Frontal cortex (tissue), 1 donor: ENCODE results near the gene IL36B. TPM values are rescaled to one million over a fixed set of nuclear protein-coding genes. Genes with fewer than 3 reads are reported as not detected.

Experiments used
- small RNA-seq: library from RNA; depleted of rRNA; stranded (forward); fragments of <200 nt; gene quantifications from one replicate; pipeline ENCODE3, GENCODE V24; 2014
- total RNA-seq: library from RNA; depleted of rRNA; stranded (reverse); fragments of >200 nt; gene quantifications from one replicate; pipeline ENCODE4 v1.2.3, GENCODE V29; 2014

Gene IL36B
- total RNA-seq, 1 donor from 2014 or later = not detected

Small RNAs within 50 kb of the gene (small RNA-seq; reads per million reads assigned to genes)
- gene HMGN2P23 (not detected), gene RNU6-1180P (not detected)

Other genes starting within 250 kb of the IL36B start
- gene IL1B, start 216.1 kb downstream of the IL36B start, total RNA-seq = 0.41 TPM
- gene IL37, start 141.7 kb downstream of the IL36B start, total RNA-seq = not detected
- gene IL36G, start 74.9 kb downstream of the IL36B start, total RNA-seq = under 0.01 TPM
- not detected for gene IL36A, start 47.4 kb downstream of the IL36B start, total RNA-seq
- gene IL36RN, start 6.3 kb upstream of the IL36B start, total RNA-seq = not detected
- gene IL1F10, start 15.1 kb upstream of the IL36B start, total RNA-seq = not detected
- gene IL1RN, start 74.7 kb upstream of the IL36B start, total RNA-seq = not detected
- 3.3 TPM for gene PSD4, start 121.1 kb upstream of the IL36B start, total RNA-seq
- under 0.01 TPM for gene PAX8, start 226.1 kb upstream of the IL36B start, total RNA-seq